ENCODE measurements around the gene MYH6. TPM values are rescaled to one million over a fixed set of nuclear protein-coding genes. Genes with fewer than 3 reads are reported as not detected.

Gene MYH6
- total RNA-seq, 1 donor from 2014 or later: 0.24 TPM

- Mint-ChIP-seq H3K4me1 (ENCODE audit: unreplicated experiment) (peaks cover 9% of the 10 kb centered on the region), H3K27me3 (peaks cover 20% of the 10 kb centered on the region), H3K27ac (no peak overlapping the region), H3K4me3 (no peak overlapping the region), H3K9me3 (no peaks in the 10 kb centered on the region), H3K36me3 (peaks cover 14% of the 10 kb centered on the region)
- no peak for DNase-seq (ENCODE audit: extremely low spot score, unreplicated experiment)
- TF ChIP-seq CTCF (conservative IDR thresholded peaks at IDR 0.05): no peak
These were observed 59.8 kb downstream of the MYH6 start for GRCh38 chr14:23348297-23348655.

GRCh38 chr14:23347406-23348296 is 60.4 kb downstream of the MYH6 start:
- Mint-ChIP-seq H3K27ac (no peak overlapping the region), H3K27me3 (peaks cover 16% of the 10 kb centered on the region), H3K4me3 (no peak overlapping the region), H3K9me3 (no peaks in the 10 kb centered on the region), H3K4me1 (ENCODE audit: unreplicated experiment) (peaks cover 4% of the 10 kb centered on the region), H3K36me3 (peaks cover 14% of the 10 kb centered on the region)
- no peak for TF ChIP-seq CTCF (conservative IDR thresholded peaks at IDR 0.05)
- DNase-seq (ENCODE audit: extremely low spot score, unreplicated experiment): no peak

- H3K27ac Mint-ChIP-seq: no peak overlapping the region
- no peaks in the 10 kb centered on the region for H3K9me3 Mint-ChIP-seq
- no peak for DNase-seq (ENCODE audit: extremely low spot score, unreplicated experiment)
- H3K27me3 Mint-ChIP-seq: peaks cover 18% of the 10 kb centered on the region
- no peak overlapping the region for H3K4me3 Mint-ChIP-seq
- TF ChIP-seq CTCF (conservative IDR thresholded peaks at IDR 0.05): no peak
- peaks cover 14% of the 10 kb centered on the region for H3K36me3 Mint-ChIP-seq
- peaks cover 4% of the 10 kb centered on the region for H3K4me1 Mint-ChIP-seq (ENCODE audit: unreplicated experiment)
These were observed 61.2 kb downstream of the MYH6 start for GRCh38 chr14:23346693-23347405.

- Mint-ChIP-seq H3K9me3 (no peaks in the 10 kb centered on the region), H3K27ac (no peak overlapping the region), H3K27me3 (peaks cover 15% of the 10 kb centered on the region), H3K4me3 (no peak overlapping the region), H3K36me3 (peaks cover 12% of the 10 kb centered on the region), H3K4me1 (ENCODE audit: unreplicated experiment) (peaks cover 1% of the 10 kb centered on the region)
- no peak for TF ChIP-seq CTCF (conservative IDR thresholded peaks at IDR 0.05)
- no peak for DNase-seq (ENCODE audit: extremely low spot score, unreplicated experiment)
These were observed 61.9 kb downstream of the MYH6 start for GRCh38 chr14:23345987-23346692.

- Mint-ChIP-seq H3K36me3 (peaks cover 4% of the 10 kb centered on the region), H3K27me3 (peaks cover 3% of the 10 kb centered on the region), H3K27ac (no peak overlapping the region), H3K9me3 (no peaks in the 10 kb centered on the region), H3K4me1 (ENCODE audit: unreplicated experiment) (no peaks in the 10 kb centered on the region), H3K4me3 (no peak overlapping the region)
- no peak for TF ChIP-seq CTCF (conservative IDR thresholded peaks at IDR 0.05)
- DNase-seq (ENCODE audit: extremely low spot score, unreplicated experiment): no peak
These were observed 63.6 kb downstream of the MYH6 start for GRCh38 chr14:23344481-23344880.

All from type B pancreatic cell (in vitro differentiated cells).